ENCODE measurements around the gene LAS1L. TPM values are rescaled to one million over a fixed set of nuclear protein-coding genes. Genes with fewer than 3 reads are reported as not detected.

Gene LAS1L
- total and polyA plus RNA-seq, 4 donors, result 8.4 to 15.6 (median 13.9) TPM

- WGBS, result 47% methylated on average over 4 of the region's 4 CpGs
- TF ChIP-seq CTCF (IDR thresholded peaks at IDR 0.05; ENCODE audit: low read depth, low read length, missing input control) (no peak), SP1 (IDR thresholded peaks at IDR 0.05) (no peak), YY1 (IDR thresholded peaks at IDR 0.05) (no peak), RAD21 (IDR thresholded peaks at IDR 0.05) (no peak), HNF4A (conservative IDR thresholded peaks at IDR 0.05) (no peak), JUND (IDR thresholded peaks at IDR 0.05) (no peak), EGR1 (IDR thresholded peaks at IDR 0.05; ENCODE audit: low read depth in 2 of 2) (no peak), NR2F2 (IDR thresholded peaks at IDR 0.05) (no peak), FOXA1 (IDR thresholded peaks at IDR 0.05) (no peak), RXRA (IDR thresholded peaks at IDR 0.05) (no peak), HNF4G (IDR thresholded peaks at IDR 0.05) (no peak), MAX (IDR thresholded peaks at IDR 0.05) (no peak)
- TF ChIP-seq, protein P1, sequence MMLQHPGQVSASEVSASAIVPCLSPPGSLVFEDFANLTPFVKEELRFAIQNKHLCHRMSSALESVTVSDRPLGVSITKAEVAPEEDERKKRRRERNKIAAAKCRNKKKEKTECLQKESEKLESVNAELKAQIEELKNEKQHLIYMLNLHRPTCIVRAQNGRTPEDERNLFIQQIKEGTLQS (IDR thresholded peaks at IDR 0.05), result no peak
- TF ChIP-seq, protein P2, sequence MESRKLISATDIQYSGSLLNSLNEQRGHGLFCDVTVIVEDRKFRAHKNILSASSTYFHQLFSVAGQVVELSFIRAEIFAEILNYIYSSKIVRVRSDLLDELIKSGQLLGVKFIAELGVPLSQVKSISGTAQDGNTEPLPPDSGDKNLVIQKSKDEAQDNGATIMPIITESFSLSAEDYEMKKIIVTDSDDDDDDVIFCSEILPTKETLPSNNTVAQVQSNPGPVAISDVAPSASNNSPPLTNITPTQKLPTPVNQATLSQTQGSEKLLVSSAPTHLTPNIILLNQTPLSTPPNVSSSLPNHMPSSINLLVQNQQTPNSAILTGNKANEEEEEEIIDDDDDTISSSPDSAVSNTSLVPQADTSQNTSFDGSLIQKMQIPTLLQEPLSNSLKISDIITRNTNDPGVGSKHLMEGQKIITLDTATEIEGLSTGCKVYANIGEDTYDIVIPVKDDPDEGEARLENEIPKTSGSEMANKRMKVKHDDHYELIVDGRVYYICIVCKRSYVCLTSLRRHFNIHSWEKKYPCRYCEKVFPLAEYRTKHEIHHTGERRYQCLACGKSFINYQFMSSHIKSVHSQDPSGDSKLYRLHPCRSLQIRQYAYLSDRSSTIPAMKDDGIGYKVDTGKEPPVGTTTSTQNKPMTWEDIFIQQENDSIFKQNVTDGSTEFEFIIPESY (IDR thresholded peaks at IDR 0.05), result no peak
- TF ChIP-seq, protein P3, sequence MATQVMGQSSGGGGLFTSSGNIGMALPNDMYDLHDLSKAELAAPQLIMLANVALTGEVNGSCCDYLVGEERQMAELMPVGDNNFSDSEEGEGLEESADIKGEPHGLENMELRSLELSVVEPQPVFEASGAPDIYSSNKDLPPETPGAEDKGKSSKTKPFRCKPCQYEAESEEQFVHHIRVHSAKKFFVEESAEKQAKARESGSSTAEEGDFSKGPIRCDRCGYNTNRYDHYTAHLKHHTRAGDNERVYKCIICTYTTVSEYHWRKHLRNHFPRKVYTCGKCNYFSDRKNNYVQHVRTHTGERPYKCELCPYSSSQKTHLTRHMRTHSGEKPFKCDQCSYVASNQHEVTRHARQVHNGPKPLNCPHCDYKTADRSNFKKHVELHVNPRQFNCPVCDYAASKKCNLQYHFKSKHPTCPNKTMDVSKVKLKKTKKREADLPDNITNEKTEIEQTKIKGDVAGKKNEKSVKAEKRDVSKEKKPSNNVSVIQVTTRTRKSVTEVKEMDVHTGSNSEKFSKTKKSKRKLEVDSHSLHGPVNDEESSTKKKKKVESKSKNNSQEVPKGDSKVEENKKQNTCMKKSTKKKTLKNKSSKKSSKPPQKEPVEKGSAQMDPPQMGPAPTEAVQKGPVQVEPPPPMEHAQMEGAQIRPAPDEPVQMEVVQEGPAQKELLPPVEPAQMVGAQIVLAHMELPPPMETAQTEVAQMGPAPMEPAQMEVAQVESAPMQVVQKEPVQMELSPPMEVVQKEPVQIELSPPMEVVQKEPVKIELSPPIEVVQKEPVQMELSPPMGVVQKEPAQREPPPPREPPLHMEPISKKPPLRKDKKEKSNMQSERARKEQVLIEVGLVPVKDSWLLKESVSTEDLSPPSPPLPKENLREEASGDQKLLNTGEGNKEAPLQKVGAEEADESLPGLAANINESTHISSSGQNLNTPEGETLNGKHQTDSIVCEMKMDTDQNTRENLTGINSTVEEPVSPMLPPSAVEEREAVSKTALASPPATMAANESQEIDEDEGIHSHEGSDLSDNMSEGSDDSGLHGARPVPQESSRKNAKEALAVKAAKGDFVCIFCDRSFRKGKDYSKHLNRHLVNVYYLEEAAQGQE (IDR thresholded peaks at IDR 0.05), result no peak
- Histone ChIP-seq H3K36me3 (ENCODE audit: control insufficient read depth in 4 of 4, insufficient read depth in 3 of 4, low read depth in 1 of 4, low read length in 3 of 4) (no peaks in the 10 kb centered on the region), H3K27ac (ENCODE audit: low read depth in 1 of 2, low read length in 2 of 2) (no peak overlapping the region), H3K4me3 (ENCODE audit: low read depth in 1 of 3, low read length in 3 of 3) (no peak overlapping the region), H3K9ac (ENCODE audit: low read depth in 1 of 2, low read length in 2 of 2) (no peak overlapping the region), H3K4me1 (ENCODE audit: control insufficient read depth in 4 of 4, insufficient read depth in 4 of 4, low read length in 3 of 4) (no peaks in the 10 kb centered on the region), H3K9me3 (ENCODE audit: control insufficient read depth in 4 of 4, low read length in 3 of 4) (no peaks in the 10 kb centered on the region), H3K27me3 (ENCODE audit: control insufficient read depth in 4 of 4, insufficient read depth in 4 of 4, low read length in 3 of 4) (no peaks in the 10 kb centered on the region)
- no peak for DNase-seq (ENCODE audit: low spot score)
Measured at GRCh38 chrX:65463550-65463949, 71.0 kb downstream of the LAS1L start.

Other genes with a start within 250 kb of the LAS1L start
- gene MSN, start 132.9 kb upstream of the LAS1L start, total RNA-seq, result 10 to 100 TPM; 34.6 to 46.5 TPM
- gene MSN, start 132.9 kb upstream of the LAS1L start, polyA plus RNA-seq, result 10 to 100 TPM; 24.3 to 70.0 TPM